ENCODE data around the gene CDKN1A. TPM values are rescaled to one million over a fixed set of nuclear protein-coding genes. Genes with fewer than 3 reads are reported as not detected.

CDKN1A gene
- total RNA-seq, 1 experiment from 2014 or later, result 75.1 TPM

- no peak for TF ChIP-seq IRF1 (CRISPR knock-in tag; IDR thresholded peaks at IDR 0.05)
Measured at GRCh38 chr6:36692220-36692619, 13.7 kb downstream of the CDKN1A start (continued).

GRCh38 chr6:36692861-36693702 lies 14.6 kb downstream of the CDKN1A start:
- POLR2A ChIA-PET, result no interaction called here

GRCh38 chr6:36694616-36695015 lies 16.1 kb downstream of the CDKN1A start:
- ATAC-seq, result no peak
- Mint-ChIP-seq H3K4me3 (no peak overlapping the region), H3K9me3 (peaks cover 7% of the 10 kb centered on the region; the same call in 1 of the 2 replicates), H3K27ac (no peak overlapping the region), H3K4me1 (0 out of 2 replicates have a peak, but pooled peaks cover 2% of the 10 kb centered on the region), H3K27me3 (ENCODE audit: low read depth) (no peaks in the 10 kb centered on the region), H3K36me3 (no peaks in the 10 kb centered on the region)
- TF ChIP-seq HMGA2 (CRISPR knock-in tag; IDR thresholded peaks at IDR 0.05) (no peak), JUN (CRISPR knock-in tag; IDR thresholded peaks at IDR 0.05) (no peak), AFF4 (CRISPR knock-in tag; IDR thresholded peaks at IDR 0.05; ENCODE audit: borderline replicate concordance) (no peak), JAZF1 (CRISPR knock-in tag; IDR thresholded peaks at IDR 0.05) (no peak), ATF3 (CRISPR knock-in tag; conservative IDR thresholded peaks at IDR 0.05) (no peak), ZNF263 (CRISPR knock-in tag; IDR thresholded peaks at IDR 0.05; ENCODE audit: low read depth) (no peak), CBFB (CRISPR knock-in tag; IDR thresholded peaks at IDR 0.05; ENCODE audit: low read depth) (no peak), PRRX2 (CRISPR knock-in tag; IDR thresholded peaks at IDR 0.05) (no peak), ZBTB43 (CRISPR knock-in tag; IDR thresholded peaks at IDR 0.05) (no peak), IRF2 (CRISPR knock-in tag; IDR thresholded peaks at IDR 0.05; ENCODE audit: borderline replicate concordance, low read depth) (no peak), FOXK1 (CRISPR knock-in tag; IDR thresholded peaks at IDR 0.05) (no peak), NFATC4 (CRISPR knock-in tag; IDR thresholded peaks at IDR 0.05) (no peak), ZNF121 (CRISPR knock-in tag; IDR thresholded peaks at IDR 0.05) (no peak), PREB (CRISPR knock-in tag; IDR thresholded peaks at IDR 0.05; ENCODE audit: borderline replicate concordance) (no peak), FOXJ3 (CRISPR knock-in tag; IDR thresholded peaks at IDR 0.05; ENCODE audit: borderline replicate concordance) (no peak), RELA (CRISPR knock-in tag; IDR thresholded peaks at IDR 0.05; ENCODE audit: borderline replicate concordance) (no peak), ZBTB21 (CRISPR knock-in tag; IDR thresholded peaks at IDR 0.05; ENCODE audit: borderline replicate concordance) (no peak), NFE2L1 (CRISPR knock-in tag; IDR thresholded peaks at IDR 0.05) (no peak)
- POLR2A ChIA-PET, result no interaction called here
- CTCF ChIA-PET, result no interaction called here
- DNase-seq (ENCODE audit: low spot score), result no peak

More at GRCh38 chr6:36692861-36693702, 14.6 kb downstream of the CDKN1A start:
- ATAC-seq (no peak), DNase-seq (ENCODE audit: low spot score) (no peak)
- H3K27ac Mint-ChIP-seq, result no peak overlapping the region; the same call in 1 of the 2 replicates
- CTCF ChIA-PET, result interaction anchor here (1.2 kb wide), 1 partner anchor 12 kb away, joined by 5 read pairs; no protein-coding TSS in a partner anchor
- H3K9me3 Mint-ChIP-seq, result peaks cover 7% of the 10 kb centered on the region; the same call in 1 of the 2 replicates
- no peak overlapping the region for H3K4me3 Mint-ChIP-seq
- TF ChIP-seq SOX15 (CRISPR knock-in tag; IDR thresholded peaks at IDR 0.05) (no peak), FOXP1 (CRISPR knock-in tag; IDR thresholded peaks at IDR 0.05; ENCODE audit: borderline replicate concordance) (no peak), CREM (CRISPR knock-in tag; IDR thresholded peaks at IDR 0.05) (no peak), JUN (CRISPR knock-in tag; IDR thresholded peaks at IDR 0.05) (no peak), FOXP4 (CRISPR knock-in tag; IDR thresholded peaks at IDR 0.05) (no peak), RORB (CRISPR knock-in tag; IDR thresholded peaks at IDR 0.05) (no peak)
- H3K4me1 Mint-ChIP-seq, result 0 out of 2 replicates have a peak, but pooled peaks cover 2% of the 10 kb centered on the region
- no peaks in the 10 kb centered on the region for H3K36me3 Mint-ChIP-seq
- no peaks in the 10 kb centered on the region for H3K27me3 Mint-ChIP-seq (ENCODE audit: low read depth)

Measured in WTC11 (cell line).